Lower leg skin (tissue), 4 donors: ENCODE measurements around the gene TMEM163. TPM values are rescaled to one million over a fixed set of nuclear protein-coding genes. Genes with fewer than 3 reads are reported as not detected.
"Not testable (repeated sequence)": the region's sequence is repeated elsewhere in the genome, so short reads cannot be mapped to it uniquely, and the experiment has no call there.

Source experiments
- DNase-seq, 2 donors: peaks; one replicate each; pipeline ENCODE4 v3.0.0-alpha.2; 2019; ENCODE audit warnings: low spot score in 2 of 2
- H3K4me3 ChIP-seq: fragments of 200-600 bp; sonication (generic); 2 replicates; pipeline ENCODE4 v1.5.1; 2017; ENCODE audit warnings: mild to moderate bottlenecking, low read depth; ENCODE audit not compliant: poor library complexity, severe bottlenecking
- POLR2A ChIP-seq, 2 donors: fragments of 450-650 bp; IDR thresholded peaks; one replicate each; pipeline ENCODE4 v1.6.1; 2016 to 2017; ENCODE audit warnings: antibody characterized with exemption in 2 of 2, mild to moderate bottlenecking in 1 of 2, moderate library complexity in 1 of 2
- WGBS, 2 donors: methylation state at CpG; one replicate each; pipeline ENCODE4 v1.1.5; 2018; 5-methylcytosine and 5-hydroxymethylcytosine counted together
- intact Hi-C: fragments of 100-400 bp; cut with DNase I; formaldehyde crosslinking; loops from one replicate; pipeline ENCODE4 v1.15.0; 2023; ENCODE audit warnings: low total_unique reads
- total RNA-seq, 4 donors: library from RNA; depleted of rRNA; stranded (reverse); fragments of >200 nt; gene quantifications; one replicate each; pipeline ENCODE4 v1.1.0, GENCODE V29; 2016
- TF ChIP-seq, protein P1 (sequence below), 3 donors: fragments of 450-650 bp; IDR thresholded peaks; one replicate each; pipeline ENCODE4 v1.5.1; 2016; ENCODE audit warnings: antibody characterized with exemption in 3 of 3, mild to moderate bottlenecking in 3 of 3, moderate library complexity in 2 of 3

Gene TMEM163
- total RNA-seq, 4 donors from 2014 or later, result 0.19 to 0.46 TPM; not detected in 2

DNA sequence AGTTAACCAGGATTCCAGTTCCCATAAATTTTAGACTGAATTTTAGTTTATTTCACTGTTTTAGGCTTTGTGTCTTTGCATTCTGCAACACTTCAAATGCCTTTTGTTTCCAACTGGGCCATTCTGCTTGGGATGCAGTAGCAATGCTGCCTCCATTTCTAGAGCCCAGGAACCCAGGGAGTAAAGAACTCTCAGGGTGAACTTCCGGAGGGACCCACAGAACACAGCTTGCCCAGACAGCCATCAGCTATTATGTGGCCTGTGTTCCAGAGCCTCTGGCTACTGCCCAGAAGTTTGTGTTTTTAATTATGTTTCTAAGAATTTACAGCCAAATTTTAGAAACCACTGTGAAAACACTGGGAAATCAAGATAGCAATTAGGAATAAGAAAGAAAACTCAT, 145.1 kb downstream of the TMEM163 start:
- no peak overlapping the region for H3K4me3 ChIP-seq
- intact Hi-C loops, result no loop called here
- no peak for TF ChIP-seq POLR2A (IDR thresholded peaks at IDR 0.05)
- TF ChIP-seq, protein P1, sequence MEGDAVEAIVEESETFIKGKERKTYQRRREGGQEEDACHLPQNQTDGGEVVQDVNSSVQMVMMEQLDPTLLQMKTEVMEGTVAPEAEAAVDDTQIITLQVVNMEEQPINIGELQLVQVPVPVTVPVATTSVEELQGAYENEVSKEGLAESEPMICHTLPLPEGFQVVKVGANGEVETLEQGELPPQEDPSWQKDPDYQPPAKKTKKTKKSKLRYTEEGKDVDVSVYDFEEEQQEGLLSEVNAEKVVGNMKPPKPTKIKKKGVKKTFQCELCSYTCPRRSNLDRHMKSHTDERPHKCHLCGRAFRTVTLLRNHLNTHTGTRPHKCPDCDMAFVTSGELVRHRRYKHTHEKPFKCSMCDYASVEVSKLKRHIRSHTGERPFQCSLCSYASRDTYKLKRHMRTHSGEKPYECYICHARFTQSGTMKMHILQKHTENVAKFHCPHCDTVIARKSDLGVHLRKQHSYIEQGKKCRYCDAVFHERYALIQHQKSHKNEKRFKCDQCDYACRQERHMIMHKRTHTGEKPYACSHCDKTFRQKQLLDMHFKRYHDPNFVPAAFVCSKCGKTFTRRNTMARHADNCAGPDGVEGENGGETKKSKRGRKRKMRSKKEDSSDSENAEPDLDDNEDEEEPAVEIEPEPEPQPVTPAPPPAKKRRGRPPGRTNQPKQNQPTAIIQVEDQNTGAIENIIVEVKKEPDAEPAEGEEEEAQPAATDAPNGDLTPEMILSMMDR (IDR thresholded peaks at IDR 0.05), result no peak
- 46 to 50% methylated on average over 1 of the region's 1 CpG for WGBS, 2 donors
- peak in 1 of 2 donors; percentile 5 for DNase-seq

DNA sequence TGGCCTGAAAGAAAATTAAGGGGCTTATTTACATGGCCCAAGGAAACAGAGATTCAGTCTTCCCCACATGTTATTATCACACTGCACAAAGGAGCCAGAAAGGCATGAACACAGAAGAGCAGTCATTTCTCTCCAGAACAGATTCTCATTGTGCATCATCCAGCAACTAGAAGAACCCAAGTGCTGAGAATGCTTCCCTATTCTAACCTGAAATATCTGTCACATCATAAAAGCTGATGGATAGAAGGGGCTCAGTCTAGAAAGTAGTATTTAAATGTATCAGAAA, 145.8 kb downstream of the TMEM163 start:
- intact Hi-C loops, result no loop called here
- no peak for TF ChIP-seq POLR2A (IDR thresholded peaks at IDR 0.05)
- TF ChIP-seq, protein P1 (IDR thresholded peaks at IDR 0.05), result no peak
- H3K4me3 ChIP-seq, result no peak overlapping the region
- DNase-seq, result no peak

DNA sequence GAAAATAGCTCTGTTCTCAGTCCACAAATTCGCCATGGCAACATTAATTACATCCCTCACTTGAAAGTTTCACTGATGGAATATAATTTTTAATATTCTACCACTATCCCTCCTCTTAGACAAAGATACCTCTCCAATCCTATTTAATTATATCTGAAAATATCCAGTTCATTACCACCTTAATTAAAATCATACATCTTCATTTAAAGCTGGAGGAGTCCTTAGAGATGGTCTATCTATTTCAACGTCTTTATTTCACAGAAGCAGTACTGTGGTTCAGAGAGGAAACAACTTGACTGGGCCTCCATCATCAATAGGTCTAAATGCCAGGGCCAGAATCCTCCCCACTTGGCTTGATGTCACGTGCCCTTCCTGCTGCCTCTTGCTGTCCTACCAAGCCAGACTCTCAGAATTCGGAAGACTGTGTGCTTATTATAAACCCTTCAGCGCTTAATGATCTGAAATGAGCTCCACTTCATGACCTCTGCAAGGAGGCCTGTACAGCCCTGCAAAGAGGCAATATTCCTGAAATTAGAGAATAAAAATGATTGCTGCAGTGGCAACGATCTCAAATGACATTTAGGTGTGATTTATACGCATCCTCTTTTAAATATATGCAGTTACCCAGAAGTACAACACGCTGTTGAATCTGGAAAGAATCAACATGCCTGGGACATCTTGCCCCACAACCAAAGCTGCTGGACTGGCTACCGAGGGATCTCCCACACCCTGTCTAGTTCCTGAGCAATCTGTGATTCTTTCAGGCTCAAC, 146.3 kb downstream of the TMEM163 start:
- no peak overlapping the region for H3K4me3 ChIP-seq
- 73% methylated on average over 9 of the region's 9 CpGs for WGBS, 2 donors
- peak in 1 of 2 donors; percentile 23 for DNase-seq
- no peak for TF ChIP-seq POLR2A (IDR thresholded peaks at IDR 0.05)
- TF ChIP-seq, protein P1 (IDR thresholded peaks at IDR 0.05), result no peak
- intact Hi-C loops, result no loop called here

DNA sequence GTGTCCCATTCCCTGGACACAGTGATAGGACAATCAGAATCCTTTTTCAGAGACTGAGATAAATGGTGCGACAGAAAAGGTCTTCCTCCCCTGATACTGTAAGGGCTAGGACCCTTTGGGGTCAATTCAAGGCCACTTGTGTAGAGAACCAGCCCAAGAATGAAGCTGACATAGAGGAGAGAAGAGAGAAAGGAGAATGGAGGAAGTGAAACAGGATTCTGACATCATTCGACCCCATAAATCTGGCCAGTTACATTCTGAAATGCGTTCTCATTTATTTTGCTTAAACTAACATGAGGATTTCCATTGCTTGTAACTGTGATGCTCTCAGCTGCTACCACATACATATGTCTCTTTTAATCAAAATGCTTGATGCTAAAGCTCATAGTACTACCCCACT, 148.1 kb downstream of the TMEM163 start:
- H3K4me3 ChIP-seq, result no peak overlapping the region
- WGBS, 2 donors, result 74 to 83% methylated on average over 3 of the region's 3 CpGs
- TF ChIP-seq POLR2A (IDR thresholded peaks at IDR 0.05), result no peak
- TF ChIP-seq, protein P1 (IDR thresholded peaks at IDR 0.05), result no peak
- intact Hi-C loops, result no loop called here
- DNase-seq, result no peak

DNA sequence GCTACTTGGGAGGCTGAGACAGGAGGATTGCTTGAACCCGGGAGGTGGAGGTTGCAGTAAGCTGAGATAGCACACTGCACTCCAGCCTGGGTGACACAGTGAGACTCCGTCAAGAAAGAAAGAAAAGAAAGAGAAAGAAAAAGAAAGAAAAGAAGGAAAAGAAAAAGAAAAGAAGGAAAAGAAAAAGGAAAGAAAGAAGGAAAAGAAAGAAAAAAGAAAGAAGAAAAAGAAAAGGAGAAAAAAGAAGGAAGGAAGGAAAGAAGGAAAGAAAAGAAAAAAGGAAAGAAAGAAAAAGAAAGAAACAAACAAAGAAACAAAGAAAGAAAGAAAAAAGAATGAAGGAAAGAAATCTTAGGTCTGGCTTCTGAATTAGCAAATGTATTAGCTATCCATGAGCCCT, 150.4 kb downstream of the TMEM163 start:
- intact Hi-C loops, result no loop called here
- DNase-seq, result no peak
- 89 to 95% methylated on average over 2 of the region's 2 CpGs for WGBS, 2 donors
- TF ChIP-seq, protein P1 (IDR thresholded peaks at IDR 0.05), result no peak
- no peak for TF ChIP-seq POLR2A (IDR thresholded peaks at IDR 0.05)
- H3K4me3 ChIP-seq, result no peak overlapping the region

DNA sequence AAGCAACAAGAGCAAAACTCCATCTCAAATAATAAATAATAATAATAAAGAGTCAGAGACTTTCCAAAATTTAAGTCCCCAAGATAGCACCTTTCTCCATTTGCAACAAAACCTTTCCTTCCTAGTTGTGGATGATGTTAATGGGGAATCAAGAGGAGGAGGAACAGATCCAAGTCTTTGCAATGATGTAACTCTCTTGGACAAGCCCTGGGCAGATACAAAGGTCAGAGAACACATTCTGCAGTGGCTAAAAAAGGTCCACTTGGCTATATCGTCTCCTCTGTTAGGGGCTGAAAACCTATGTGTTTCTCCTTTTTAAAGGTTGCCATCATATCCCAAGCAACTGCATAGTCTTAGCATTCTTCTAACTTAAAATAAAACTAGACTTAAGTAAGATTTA, 151.1 kb downstream of the TMEM163 start:
- no peak for TF ChIP-seq POLR2A (IDR thresholded peaks at IDR 0.05)
- TF ChIP-seq, protein P1 (IDR thresholded peaks at IDR 0.05), result no peak
- intact Hi-C loops, result no loop called here
- H3K4me3 ChIP-seq, result no peak overlapping the region
- 89 to 91% methylated on average over 1 of the region's 1 CpG for WGBS, 2 donors
- no peak for DNase-seq

DNA sequence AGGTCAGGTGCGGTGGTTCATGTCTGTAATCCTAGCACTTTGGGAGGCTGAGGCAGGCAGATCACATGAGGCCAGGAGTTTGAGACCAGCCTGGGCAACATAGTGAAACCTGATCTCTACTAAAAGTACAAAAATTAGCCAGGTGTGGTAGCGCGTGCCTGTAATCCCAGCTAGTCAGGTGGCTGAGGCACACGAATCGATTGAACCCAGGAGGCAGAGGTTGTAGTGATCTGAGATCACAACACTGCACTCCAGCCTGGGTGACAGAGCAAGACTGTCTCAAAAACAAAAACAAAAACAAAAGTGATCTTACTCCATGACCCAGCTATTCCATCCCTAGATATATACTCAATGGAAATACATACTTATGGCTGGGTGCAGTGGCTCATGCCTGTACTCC, 153.8 kb downstream of the TMEM163 start:
- intact Hi-C loops, H3K4me3 ChIP-seq, DNase-seq: not testable (repeated sequence)
- 56 to 57% methylated on average over 5 of the region's 5 CpGs for WGBS, 2 donors
